GM21381 (cell line): Measurements from ENCODE around the gene KRTAP10-6.
"Not testable (repeated sequence)": the region's sequence is repeated elsewhere in the genome, so short reads cannot be mapped to it uniquely, and the experiment has no call there.

Experiments used
- ATAC-seq: cut with Tn5 transposase; IDR thresholded peaks from one replicate; pipeline ENCODE4 v1.9.1; 2021; ENCODE audit warnings: mild to moderate bottlenecking, moderate library complexity; ENCODE audit not compliant: unreplicated experiment

The KRTAP10-6 gene

GRCh38 chr21:44579833-44580144, 12.5 kb downstream of the KRTAP10-6 start:
- no peak for ATAC-seq

DNA sequence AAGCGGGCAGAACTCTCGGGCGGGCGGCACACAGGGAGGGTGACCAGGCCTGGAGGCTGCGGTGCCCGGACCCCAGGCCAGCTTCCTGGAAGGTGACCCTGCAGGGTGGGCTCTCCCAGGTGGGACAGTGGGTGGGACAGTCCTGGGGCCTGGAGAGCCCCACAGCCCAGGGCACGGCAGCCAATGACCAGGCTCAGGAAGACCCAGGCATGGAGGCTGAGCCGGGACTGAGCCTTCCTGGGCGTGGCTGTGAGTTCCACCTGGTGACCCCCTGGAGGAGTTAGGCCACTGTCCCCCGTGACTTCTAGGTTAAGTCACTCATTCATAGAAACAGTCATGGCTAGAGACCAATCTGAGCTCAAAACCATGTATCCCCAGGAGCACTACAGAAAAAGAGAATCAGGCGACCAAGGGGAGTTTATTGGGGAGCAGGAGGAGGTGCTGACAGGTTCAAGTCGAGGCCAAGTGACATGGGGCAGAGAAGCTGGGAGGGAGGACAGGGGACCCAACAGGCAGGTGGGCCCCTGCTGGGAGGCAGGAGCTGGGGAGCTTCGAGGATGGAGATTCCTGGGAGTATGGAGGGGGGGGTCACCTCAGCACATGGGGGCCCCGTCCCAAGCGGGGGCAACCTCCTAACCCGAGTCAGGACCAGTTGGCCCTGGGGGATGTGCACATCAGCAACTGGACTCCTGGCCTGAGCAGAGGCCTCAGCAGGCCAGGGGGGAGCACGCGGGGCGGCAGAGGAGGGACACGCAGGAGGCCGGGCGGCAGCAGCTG, 13.1 kb downstream of the KRTAP10-6 start:
- ATAC-seq = no peak

GRCh38 chr21:44578371-44579055, 13.8 kb downstream of the KRTAP10-6 start:
- no peak for ATAC-seq

DNA sequence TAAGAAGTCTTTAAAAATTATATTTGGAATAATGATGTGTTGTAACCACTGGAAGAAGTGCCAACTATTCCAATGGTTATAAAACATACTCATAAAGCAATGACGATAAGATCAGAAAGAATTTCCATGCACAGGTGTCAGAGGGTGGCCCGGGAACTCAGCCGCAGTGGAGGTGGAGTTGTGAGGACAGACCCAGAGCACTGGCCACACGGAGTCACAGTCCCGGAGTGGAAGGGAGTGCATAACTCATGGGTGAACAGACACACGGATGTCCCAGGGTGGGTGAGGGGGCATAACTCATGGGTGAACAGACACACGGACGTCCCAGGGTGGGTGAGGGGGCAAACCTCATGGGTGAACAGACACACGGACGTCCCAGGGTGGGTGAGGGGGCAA, 16.3 kb downstream of the KRTAP10-6 start:
- ATAC-seq = no peak

DNA sequence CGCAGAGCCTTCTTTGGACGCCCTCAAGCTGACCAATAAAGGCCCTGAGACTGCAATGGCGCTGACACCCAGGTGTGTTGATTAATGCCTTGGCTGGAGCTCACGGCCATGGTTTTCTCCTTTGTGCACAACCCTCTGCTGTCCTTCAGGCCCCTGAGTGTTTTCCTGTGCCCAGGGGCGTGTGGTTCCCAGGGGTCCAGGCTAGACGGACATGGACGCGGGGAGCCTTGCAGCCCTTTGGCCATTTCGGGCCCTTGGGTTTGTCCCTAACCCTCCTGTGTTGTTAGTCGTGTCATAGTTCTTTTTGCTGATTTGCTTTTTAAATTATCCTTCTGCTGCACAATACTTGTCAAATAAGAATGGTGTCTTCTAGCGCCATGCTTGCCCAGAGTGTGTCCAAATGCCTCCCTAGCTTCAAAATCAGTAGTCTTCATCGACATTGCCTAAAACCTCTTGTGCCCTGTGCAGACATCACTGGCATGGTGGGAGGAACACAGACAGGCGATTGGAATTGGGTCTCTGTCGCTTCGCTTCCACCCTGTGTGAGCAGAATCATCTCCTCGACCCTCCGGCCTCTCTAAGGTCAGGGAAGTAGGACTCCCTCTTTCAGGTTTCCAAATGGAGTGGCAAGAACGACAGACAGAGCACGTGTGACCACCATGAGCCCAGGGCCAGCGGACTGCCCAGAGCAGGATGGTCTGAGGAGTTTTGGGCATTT, 16.8 kb downstream of the KRTAP10-6 start:
- ATAC-seq = no peak

GRCh38 chr21:44574457-44575306, 17.6 kb downstream of the KRTAP10-6 start:
- no peak for ATAC-seq

DNA sequence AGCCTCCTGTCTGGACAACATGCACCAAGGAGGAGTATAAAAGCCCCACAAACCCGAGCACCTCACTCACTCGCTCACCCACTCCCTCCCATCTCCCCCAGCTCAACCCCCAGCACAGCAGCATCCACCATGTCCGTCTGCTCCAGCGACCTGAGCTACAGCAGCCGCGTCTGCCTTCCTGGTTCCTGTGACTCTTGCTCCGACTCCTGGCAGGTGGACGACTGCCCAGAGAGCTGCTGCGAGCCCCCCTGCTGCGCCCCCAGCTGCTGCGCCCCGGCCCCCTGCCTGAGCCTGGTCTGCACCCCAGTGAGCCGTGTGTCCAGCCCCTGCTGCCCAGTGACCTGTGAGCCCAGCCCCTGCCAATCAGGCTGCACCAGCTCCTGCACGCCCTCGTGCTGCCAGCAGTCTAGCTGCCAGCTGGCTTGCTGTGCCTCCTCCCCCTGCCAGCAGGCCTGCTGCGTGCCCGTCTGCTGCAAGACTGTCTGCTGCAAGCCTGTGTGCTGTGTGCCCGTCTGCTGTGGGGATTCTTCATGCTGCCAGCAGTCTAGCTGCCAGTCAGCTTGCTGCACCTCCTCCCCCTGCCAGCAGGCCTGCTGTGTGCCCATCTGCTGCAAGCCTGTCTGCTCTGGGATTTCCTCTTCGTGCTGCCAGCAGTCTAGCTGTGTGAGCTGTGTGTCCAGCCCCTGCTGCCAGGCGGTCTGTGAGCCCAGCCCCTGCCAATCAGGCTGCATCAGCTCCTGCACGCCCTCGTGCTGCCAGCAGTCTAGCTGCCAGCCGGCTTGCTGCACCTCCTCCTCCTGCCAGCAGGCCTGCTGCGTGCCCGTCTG, 18.5 kb downstream of the KRTAP10-6 start, which contains the start of gene KRTAP10-4:
KRTAP10-4 (plus strand) TSS at position 100 of the 827 bp plus-strand sequence; CDS start at position 130, 30 bp downstream.
- ATAC-seq = not testable (repeated sequence)

GRCh38 chr21:44572959-44573583, 19.2 kb downstream of the KRTAP10-6 start:
- no peak for ATAC-seq

- ATAC-seq = no peak
Observed at GRCh38 chr21:44571844-44572782, 20.2 kb downstream of the KRTAP10-6 start.

GRCh38 chr21:44571296-44571695, 21.0 kb downstream of the KRTAP10-6 start:
- ATAC-seq = no peak

DNA sequence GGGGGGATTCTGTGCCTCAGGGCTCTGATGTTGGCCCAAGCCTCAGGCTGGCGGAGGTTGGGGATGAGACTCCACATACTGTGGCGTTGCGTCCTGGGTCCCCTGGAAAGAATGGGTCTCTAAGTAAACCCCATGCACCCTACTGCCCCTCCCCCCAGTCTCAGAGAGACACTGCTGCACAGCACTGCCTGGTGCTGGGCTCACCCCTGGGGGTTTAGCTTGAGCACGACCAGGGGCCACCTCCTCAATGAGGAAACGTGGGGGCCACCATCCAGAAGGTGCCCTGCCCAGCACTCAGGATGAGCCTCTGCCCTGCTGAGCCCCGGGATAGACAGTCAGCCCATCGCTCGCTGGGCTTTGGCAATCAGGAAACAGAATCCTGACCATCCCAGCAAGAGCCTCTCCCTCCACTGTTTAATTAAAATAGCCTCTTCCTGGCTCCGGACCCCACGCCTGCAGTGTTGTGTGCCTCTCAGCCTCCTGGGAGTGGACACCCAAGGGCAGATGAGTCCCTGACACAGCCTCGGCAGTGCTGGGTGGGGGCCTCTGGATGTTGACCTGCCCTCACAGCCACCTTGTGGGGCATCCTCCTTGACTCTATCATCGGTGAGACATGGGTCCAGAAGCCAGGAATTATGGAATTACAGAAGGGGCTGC, 22.3 kb downstream of the KRTAP10-6 start:
- no peak for ATAC-seq

DNA sequence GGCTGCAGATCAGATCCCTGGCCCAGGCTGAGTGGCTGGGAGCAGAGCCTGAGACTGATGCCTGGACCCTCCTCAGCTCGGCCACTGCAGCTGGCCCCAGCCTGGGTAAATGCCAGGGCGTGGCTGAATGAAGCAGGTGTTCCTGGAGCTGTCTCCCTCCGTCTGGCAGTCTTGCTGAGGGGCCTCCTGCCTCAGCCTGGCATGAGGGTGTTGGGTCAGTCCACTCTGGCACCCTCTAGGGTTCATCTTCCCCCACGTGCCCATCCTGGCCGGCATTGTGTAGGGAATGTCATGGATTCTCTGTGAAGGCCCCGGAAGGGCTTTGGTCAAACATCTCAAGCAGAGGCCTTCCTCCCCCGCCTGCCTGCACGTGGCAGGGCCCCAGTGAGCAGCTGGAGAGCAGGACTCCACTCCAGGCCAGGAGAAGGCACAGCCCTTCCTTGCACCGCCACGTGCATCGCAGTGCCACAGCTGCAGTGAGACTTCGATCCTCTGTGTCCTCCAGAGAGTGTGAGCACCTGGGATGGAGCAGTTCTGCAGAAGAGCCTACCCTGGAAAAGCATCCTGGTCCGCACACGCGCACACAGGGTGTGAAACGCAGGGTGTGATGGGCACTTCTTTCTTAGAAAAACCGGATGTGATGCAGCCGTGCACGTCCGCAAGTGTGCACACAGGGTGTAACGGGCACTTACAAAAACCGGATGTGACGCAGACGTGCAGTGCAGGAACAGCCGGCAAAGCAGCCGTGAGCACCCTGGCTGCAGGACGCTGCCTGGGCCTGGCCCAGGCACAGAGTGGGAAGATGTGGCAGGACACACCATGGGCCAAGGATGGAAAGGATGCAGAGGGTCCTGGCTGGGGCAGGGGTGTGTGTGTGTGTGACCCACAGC, 23.4 kb downstream of the KRTAP10-6 start:
- ATAC-seq = no peak

GRCh38 chr21:44568261-44568660, 24.0 kb downstream of the KRTAP10-6 start:
- no peak for ATAC-seq

DNA sequence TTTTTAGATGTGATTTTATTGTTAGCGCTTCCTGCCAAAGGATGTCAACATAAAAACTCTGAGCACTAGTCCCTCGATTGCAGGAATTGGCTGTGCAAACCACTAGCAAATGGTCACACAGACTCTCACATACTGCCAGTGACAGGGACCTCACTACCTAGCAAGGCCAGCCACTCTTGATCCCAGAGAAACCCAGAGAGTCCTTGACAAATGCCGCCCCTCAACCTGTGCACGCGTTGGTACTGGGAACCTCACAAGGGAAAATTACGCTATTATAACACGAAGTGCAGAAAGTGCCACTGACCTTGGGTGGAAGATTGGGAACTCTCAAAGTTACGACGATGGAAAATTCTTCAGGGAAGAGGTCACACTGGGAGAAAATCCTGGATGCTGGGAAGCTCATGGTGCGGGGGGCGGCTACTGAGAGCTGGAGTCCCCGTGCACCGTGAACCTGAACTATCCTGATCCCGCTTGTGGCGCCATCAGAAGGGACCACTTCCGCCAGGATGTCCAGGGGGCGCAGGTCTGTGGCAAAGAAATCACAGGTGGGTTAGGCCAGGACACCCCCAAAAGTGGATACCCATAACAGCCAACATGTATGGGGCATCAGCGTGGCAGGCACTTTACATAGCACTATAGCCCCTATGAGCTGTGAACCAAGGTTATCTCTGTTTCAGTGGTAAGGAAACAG, 24.7 kb downstream of the KRTAP10-6 start:
- no peak for ATAC-seq

- ATAC-seq = no peak
Observed at GRCh38 chr21:44566403-44566802, 25.9 kb downstream of the KRTAP10-6 start.

DNA sequence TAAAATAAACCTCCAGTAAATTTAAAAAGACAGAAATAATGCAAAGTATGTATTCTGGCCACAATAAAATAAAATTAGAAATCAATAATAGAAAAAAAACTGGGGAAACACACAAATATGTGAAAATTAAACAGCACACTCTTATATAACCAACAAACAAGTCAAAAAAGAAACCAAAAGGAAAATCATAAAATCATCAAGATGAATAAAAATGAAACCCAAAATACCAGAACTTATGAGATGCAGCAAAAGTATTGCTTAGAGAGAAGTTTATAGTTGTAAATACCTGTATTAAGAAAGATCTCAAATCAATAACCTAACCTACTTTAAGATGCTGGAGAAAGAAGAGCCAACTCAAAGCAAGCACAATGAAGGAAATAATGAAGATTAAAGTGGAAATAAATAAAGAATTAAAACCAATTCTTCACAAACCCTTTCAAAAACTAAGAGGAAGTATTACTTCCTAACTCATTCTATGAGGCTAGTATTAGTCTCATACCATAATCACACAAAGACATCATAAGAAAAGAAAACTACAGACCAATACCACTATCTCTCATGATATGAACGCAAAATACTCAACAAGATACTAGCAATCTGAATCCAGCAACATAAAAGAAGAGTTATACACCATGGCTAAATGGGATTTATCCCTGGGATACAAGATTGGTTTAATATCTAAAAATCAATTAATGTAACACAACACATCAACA, 27.3 kb downstream of the KRTAP10-6 start:
- no peak for ATAC-seq
